ENCODE results near the gene TSPAN5.

Gene TSPAN5

GRCh38 chr4:98674404-98675173, 16.2 kb upstream of the TSPAN5 start:
- no peak overlapping the region for H3K4me3 ChIP-seq
- H3K4me1 ChIP-seq = no peaks in the 10 kb centered on the region
- H4K20me1 ChIP-seq = no peaks in the 10 kb centered on the region
- no peaks in the 10 kb centered on the region for H3K9me3 ChIP-seq (replicated peaks in 1 of 11)
- H3K4me2 ChIP-seq = no peak overlapping the region
- H3K9ac ChIP-seq = no peak overlapping the region
- no peak overlapping the region for H3K27ac ChIP-seq
- no peaks in the 10 kb centered on the region for H3K36me3 ChIP-seq
- H3K27me3 ChIP-seq = no peaks in the 10 kb centered on the region
- no peak for TF ChIP-seq Cebpa-rat (IDR thresholded peaks at IDR 0.05)

DNA sequence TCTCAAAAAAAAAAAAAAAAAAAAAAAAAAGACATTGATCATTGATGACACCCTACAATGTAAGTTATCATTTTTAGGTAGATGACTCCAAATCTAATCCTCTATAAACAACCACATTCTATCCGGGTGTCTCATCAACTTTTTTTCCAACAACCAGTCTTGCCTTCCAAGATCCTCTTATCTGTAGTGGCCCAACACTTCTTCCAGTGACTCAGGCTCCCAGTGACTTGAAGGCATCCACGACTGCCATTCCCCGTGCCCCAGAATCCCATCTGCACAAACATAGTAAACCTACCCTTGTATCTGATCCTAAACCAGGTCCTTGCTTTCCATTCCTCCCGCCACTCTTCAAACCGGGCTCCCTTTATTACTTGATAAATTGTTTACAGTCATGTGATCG, 15.6 kb upstream of the TSPAN5 start:
- Histone ChIP-seq H3K36me3 (no peaks in the 10 kb centered on the region), H4K20me1 (no peaks in the 10 kb centered on the region), H3K27me3 (no peaks in the 10 kb centered on the region), H3K4me2 (no peak overlapping the region), H3K9me3 (replicated peaks in 1 of 11) (no peaks in the 10 kb centered on the region), H3K27ac (no peak overlapping the region), H3K4me3 (no peak overlapping the region), H3K4me1 (no peaks in the 10 kb centered on the region), H3K9ac (no peak overlapping the region)
- no peak for TF ChIP-seq Cebpa-rat (IDR thresholded peaks at IDR 0.05)

- Histone ChIP-seq H3K36me3 (no peaks in the 10 kb centered on the region), H3K4me2 (no peak overlapping the region), H3K4me1 (no peaks in the 10 kb centered on the region), H3K9me3 (replicated peaks in 1 of 11) (no peaks in the 10 kb centered on the region), H3K27me3 (no peaks in the 10 kb centered on the region), H4K20me1 (no peaks in the 10 kb centered on the region), H3K4me3 (no peak overlapping the region), H3K27ac (no peak overlapping the region), H3K9ac (no peak overlapping the region)
- no peak for TF ChIP-seq Cebpa-rat (IDR thresholded peaks at IDR 0.05)
These were observed 14.9 kb upstream of the TSPAN5 start for GRCh38 chr4:98673288-98673644.

GRCh38 chr4:98672583-98673287, 14.3 kb upstream of the TSPAN5 start:
- no peaks in the 10 kb centered on the region for H3K36me3 ChIP-seq
- H3K4me1 ChIP-seq = no peaks in the 10 kb centered on the region
- H3K4me2 ChIP-seq = no peak overlapping the region
- H3K9ac ChIP-seq = no peak overlapping the region
- H3K4me3 ChIP-seq = no peak overlapping the region
- TF ChIP-seq Cebpa-rat (IDR thresholded peaks at IDR 0.05) = no peak
- no peak overlapping the region for H3K27ac ChIP-seq
- H3K9me3 ChIP-seq (replicated peaks in 1 of 11) = no peaks in the 10 kb centered on the region
- no peaks in the 10 kb centered on the region for H3K27me3 ChIP-seq
- no peaks in the 10 kb centered on the region for H4K20me1 ChIP-seq

DNA sequence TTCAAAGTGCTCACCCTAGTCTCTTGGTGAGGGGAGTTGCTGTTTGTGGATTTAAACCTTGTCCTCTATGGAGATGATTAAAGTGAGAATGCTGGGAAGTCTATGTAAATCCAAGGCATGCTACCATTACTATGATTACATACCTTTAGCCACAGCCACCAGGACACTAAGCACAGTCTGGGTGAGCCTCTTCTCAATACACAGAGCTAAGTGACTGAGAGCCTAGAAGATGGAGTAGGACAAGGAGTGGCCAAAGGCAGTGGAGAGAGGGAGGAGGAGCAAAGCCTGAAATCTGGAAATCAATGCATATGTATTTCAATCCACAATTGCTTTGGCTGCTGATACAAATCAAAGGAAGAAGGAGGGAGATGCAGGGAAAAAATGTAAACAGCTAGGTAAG, 12.7 kb upstream of the TSPAN5 start:
- H3K4me1 ChIP-seq = no peaks in the 10 kb centered on the region
- no peaks in the 10 kb centered on the region for H3K36me3 ChIP-seq
- no peak overlapping the region for H3K27ac ChIP-seq
- no peak overlapping the region for H3K9ac ChIP-seq
- no peak for TF ChIP-seq Cebpa-rat (IDR thresholded peaks at IDR 0.05)
- no peak overlapping the region for H3K4me3 ChIP-seq
- no peaks in the 10 kb centered on the region for H3K27me3 ChIP-seq
- no peak overlapping the region for H3K4me2 ChIP-seq
- H3K9me3 ChIP-seq (replicated peaks in 1 of 11) = peaks cover 0 to 10% (median 7%) of the 10 kb centered on the region in 11 experiments; a peak in 15 of 22 replicates
- H4K20me1 ChIP-seq = no peaks in the 10 kb centered on the region

- no peaks in the 10 kb centered on the region for H3K36me3 ChIP-seq
- no peak overlapping the region for H3K27ac ChIP-seq
- no peaks in the 10 kb centered on the region for H3K27me3 ChIP-seq
- H3K9me3 ChIP-seq (replicated peaks in 1 of 11) = peaks cover 1 to 19% (median 16%) of the 10 kb centered on the region in 11 experiments; a peak in 21 of 22 replicates
- H3K4me2 ChIP-seq = no peak overlapping the region
- H4K20me1 ChIP-seq = no peaks in the 10 kb centered on the region
- H3K4me1 ChIP-seq = no peaks in the 10 kb centered on the region
- no peak overlapping the region for H3K9ac ChIP-seq
- TF ChIP-seq Cebpa-rat (IDR thresholded peaks at IDR 0.05) = no peak
- H3K4me3 ChIP-seq = no peak overlapping the region
These were observed 11.8 kb upstream of the TSPAN5 start for GRCh38 chr4:98670186-98670585.

DNA sequence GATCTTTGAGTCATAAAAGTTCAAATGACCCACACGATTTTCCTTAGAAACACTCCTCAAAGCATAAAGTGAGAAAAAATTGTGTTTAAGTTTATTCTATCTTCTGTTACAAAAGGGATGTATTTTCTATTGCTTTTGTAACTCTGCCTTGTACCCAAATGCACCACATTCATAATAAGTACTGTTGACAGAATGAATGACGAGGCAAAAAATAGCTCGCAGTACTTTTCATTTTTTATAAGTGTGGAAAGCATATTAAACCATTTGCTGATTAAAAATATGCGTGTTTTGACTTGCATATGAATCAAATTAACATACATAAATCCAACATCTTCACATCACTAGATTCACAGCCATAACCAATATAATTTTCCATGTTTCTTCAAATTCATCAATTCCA, 11.2 kb upstream of the TSPAN5 start:
- H3K4me1 ChIP-seq = no peaks in the 10 kb centered on the region
- H3K27me3 ChIP-seq = no peaks in the 10 kb centered on the region
- no peak overlapping the region for H3K9ac ChIP-seq
- H4K20me1 ChIP-seq = no peaks in the 10 kb centered on the region
- H3K4me3 ChIP-seq = no peak overlapping the region
- H3K4me2 ChIP-seq = no peak overlapping the region
- no peaks in the 10 kb centered on the region for H3K36me3 ChIP-seq
- no peak for TF ChIP-seq Cebpa-rat (IDR thresholded peaks at IDR 0.05)
- no peak overlapping the region for H3K27ac ChIP-seq
- peaks cover 5 to 25% (median 23%) of the 10 kb centered on the region in 11 experiments; a peak in 21 of 22 replicates for H3K9me3 ChIP-seq (replicated peaks in 1 of 11)

DNA sequence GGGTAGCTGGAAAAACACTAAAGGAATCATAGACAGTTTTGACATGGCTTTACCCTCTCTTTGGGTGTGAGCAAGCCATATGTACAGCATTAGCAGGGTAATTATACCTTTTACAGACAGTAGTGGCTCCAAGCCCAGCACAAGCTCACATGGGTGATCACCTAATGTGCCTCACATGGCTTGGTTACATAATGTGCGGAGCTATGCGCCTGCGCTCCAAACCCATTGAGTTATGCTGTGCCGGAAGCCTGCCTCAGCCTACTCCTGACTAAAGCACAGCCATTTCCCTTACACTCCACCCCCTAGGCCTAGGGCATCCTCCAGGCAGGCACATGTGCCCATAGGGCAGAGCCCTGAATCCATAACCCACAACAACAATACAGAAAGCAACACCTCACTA, 6.5 kb upstream of the TSPAN5 start:
- TF ChIP-seq Cebpa-rat (IDR thresholded peaks at IDR 0.05) = no peak
- H3K27ac ChIP-seq = no peak overlapping the region

GRCh38 chr4:98663226-98664006, 5.0 kb upstream of the TSPAN5 start:
- Histone ChIP-seq H3K4me3 (peak overlapping the region in 1 of 10 experiments; percentile 21; a peak in 2 of 20 replicates), H3K36me3 (no peaks in the 10 kb centered on the region), H3K27me3 (no peaks in the 10 kb centered on the region), H3K9ac (peak overlapping the region in 5 of 11 experiments; percentile 22 to 49 (median 30); a peak in 5 of 22 replicates), H3K4me2 (peak overlapping the region; percentile 32 to 78 (median 66); a peak in 20 of 22 replicates), H3K9me3 (replicated peaks in 1 of 11) (peaks cover 17 to 46% (median 37%) of the 10 kb centered on the region in 11 experiments), H3K4me1 (peaks cover 10 to 18% (median 17%) of the 10 kb centered on the region in 10 experiments; a peak in 18 of 20 replicates), H4K20me1 (no peaks in the 10 kb centered on the region), H3K27ac (peak overlapping the region in 7 of 11 experiments; percentile 16 to 65 (median 57); a peak in 13 of 22 replicates)
- no peak for TF ChIP-seq Cebpa-rat (IDR thresholded peaks at IDR 0.05)

More for the DNA sequence above, 6.5 kb upstream of the TSPAN5 start:
- no peak overlapping the region; a peak in 1 of 20 replicates for H3K4me3 ChIP-seq
- peaks cover 5 to 31% (median 25%) of the 10 kb centered on the region in 11 experiments; a peak in 21 of 22 replicates for H3K9me3 ChIP-seq (replicated peaks in 1 of 11)
- no peaks in the 10 kb centered on the region for H3K27me3 ChIP-seq
- peaks cover 10 to 18% (median 17%) of the 10 kb centered on the region in 10 experiments; a peak in 18 of 20 replicates for H3K4me1 ChIP-seq
- H3K36me3 ChIP-seq = no peaks in the 10 kb centered on the region
- H3K4me2 ChIP-seq = no peak overlapping the region
- no peaks in the 10 kb centered on the region for H4K20me1 ChIP-seq
- H3K9ac ChIP-seq = no peak overlapping the region

All from BLaER1 treated with 17β-estradiol and CSF1 and Interleukin-3, amounts not matched to agents 10 nM and 100 nM (cell line).